B cell (primary cell): ENCODE results near the gene HTT-AS. TPM values are rescaled to one million over a fixed set of nuclear protein-coding genes. Genes with fewer than 3 reads are reported as not detected.
"Not testable (repeated sequence)": the region's sequence is repeated elsewhere in the genome, so short reads cannot be mapped to it uniquely, and the experiment has no call there.

Source experiments
- ATAC-seq: fragments of 200-7000 bp; cut with Tn5 transposase; one replicate; pipeline ENCODE4 v1.10.0; 2021; ENCODE audit warnings: low read depth, mild to moderate bottlenecking, moderate number of reproducible peaks, moderate library complexity
- CTCF ChIA-PET: fragments of 350-600 bp; sonication (Branson Sonifier 250); formaldehyde crosslinking; loops from one replicate; lab custom pipeline; 2021; ENCODE audit warnings: antibody characterized with exemption, inconsistent platforms; lab: Charles Lee
- POLR2A ChIA-PET: fragments of 350-600 bp; sonication (Branson Sonifier 250); formaldehyde crosslinking; loops from one replicate; lab custom pipeline; 2021; ENCODE audit warnings: antibody characterized with exemption; lab: Charles Lee
- DNase-seq: peaks from one replicate; pipeline ENCODE4 v3.0.0; 2013
- H2AFZ ChIP-seq: 2 replicates; pipeline ENCODE4 v1.6.1; 2012; ENCODE audit warnings: mild to moderate bottlenecking, low read depth, low read length; ENCODE audit not compliant: insufficient read depth, poor library complexity, severe bottlenecking
- H3K27ac ChIP-seq, 2 donors: 1 replicate in 1 of 2; 2 replicates in 1 of 2; pipeline ENCODE4 v1.5.1; 2012 to 2013; ENCODE audit warnings: low read length in 2 of 2, mild to moderate bottlenecking in 2 of 2, moderate library complexity in 1 of 2
- H3K27me3 ChIP-seq, 4 experiments: fragments of 200-600 bp in 1 of 4; sonication (generic) in 1 of 4; replicated peaks in 1 of 4; 1 replicate in 2 of 4; 2 replicates in 2 of 4; pipeline versions ENCODE4 v1.6.1 to v1.7.0; 2013 to 2016; ENCODE audit warnings: low read length in 3 of 4, mild to moderate bottlenecking in 2 of 4, mixed read lengths in 1 of 4, moderate library complexity in 1 of 4; ENCODE audit not compliant: insufficient read depth in 4 of 4, control insufficient read depth in 3 of 4; ENCODE audit errors: control extremely low read depth in 1 of 4
- H3K36me3 ChIP-seq, 2 experiments: replicated peaks in 1 of 2; 1 replicate in 1 of 2; 2 replicates in 1 of 2; pipeline versions ENCODE4 v1.6.1 to v1.7.1; 2013; ENCODE audit warnings: low read length in 1 of 2; ENCODE audit not compliant: insufficient read depth in 2 of 2, control insufficient read depth in 1 of 2; ENCODE audit errors: control extremely low read depth in 1 of 2, extremely low read depth in 1 of 2
- H3K4me1 ChIP-seq, 2 donors: fragments of 200-600 bp in 1 of 2; sonication (generic) in 1 of 2; 1 replicate in 1 of 2; 2 replicates in 1 of 2; pipeline versions ENCODE4 v1.5.1 to v1.6.1; 2013 to 2017; ENCODE audit warnings: low read length in 2 of 2; ENCODE audit not compliant: control insufficient read depth in 2 of 2, insufficient read depth in 2 of 2
- H3K4me2 ChIP-seq: replicated peaks from 2 replicates; pipeline ENCODE3; 2012; ENCODE audit warnings: mild to moderate bottlenecking, low read depth, low read length; ENCODE audit not compliant: poor library complexity, severe bottlenecking
- H3K4me3 ChIP-seq, 5 experiments: fragments of 200-600 bp in 1 of 5; sonication (generic) in 1 of 5; 1 replicate in 3 of 5; 2 replicates in 2 of 5; pipeline versions ENCODE4 v1.5.1 to v1.7.0; 2011 to 2016; ENCODE audit warnings: low read length in 4 of 5, mild to moderate bottlenecking in 4 of 5, low read depth in 2 of 5, control low read depth in 1 of 5, moderate library complexity in 1 of 5; ENCODE audit not compliant: insufficient read depth in 1 of 5; ENCODE audit errors: control extremely low read depth in 1 of 5, extremely low read depth in 1 of 5
- H3K79me2 ChIP-seq: fragments of 200-600 bp; sonication (generic); one replicate; pipeline ENCODE4 v1.6.0; 2016; ENCODE audit warnings: low read length; ENCODE audit not compliant: control insufficient read depth, insufficient read depth
- H3K9ac ChIP-seq: fragments of 200-600 bp; sonication (generic); 2 replicates; pipeline ENCODE4 v1.6.1; 2017; ENCODE audit warnings: mild to moderate bottlenecking, low read length, moderate library complexity
- H3K9me3 ChIP-seq, 3 donors: one replicate each; pipeline versions ENCODE4 v1.6.1 to v1.7.1; 2013; ENCODE audit warnings: low read length in 2 of 3; ENCODE audit not compliant: control insufficient read depth in 2 of 3, insufficient read depth in 1 of 3; ENCODE audit errors: control extremely low read depth in 1 of 3
- H4K20me1 ChIP-seq: 2 replicates; pipeline ENCODE4 v1.6.0; 2012; ENCODE audit warnings: mild to moderate bottlenecking, low read length; ENCODE audit not compliant: insufficient read depth, control insufficient read depth, poor library complexity, severe bottlenecking
- H3K27ac Mint-ChIP-seq: one replicate; pipeline ENCODE4 v1.8.0; 2021; ENCODE audit warnings: mixed read lengths
- H3K27me3 Mint-ChIP-seq: one replicate; pipeline ENCODE4 v1.8.0; 2021; ENCODE audit warnings: mixed read lengths
- H3K4me1 Mint-ChIP-seq: one replicate; pipeline ENCODE4 v1.8.0; 2021; ENCODE audit warnings: mixed read lengths
- H3K4me3 Mint-ChIP-seq: one replicate; pipeline ENCODE4 v1.8.0; 2021; ENCODE audit warnings: mixed read lengths
- H3K9me3 Mint-ChIP-seq: one replicate; pipeline ENCODE4 v1.8.0; 2022; ENCODE audit warnings: mixed read lengths; ENCODE audit not compliant: insufficient read depth
- CTCF ChIP-seq: fragments of 200-600 bp; IDR thresholded peaks from one replicate; pipeline ENCODE4 v1.8.0; 2022; ENCODE audit warnings: antibody characterized with exemption, mild to moderate bottlenecking
- EZH2 ChIP-seq: IDR thresholded peaks from 2 replicates; pipeline ENCODE4 v1.6.1; 2012; ENCODE audit warnings: borderline replicate concordance, low read depth, mild to moderate bottlenecking, moderate library complexity, low read length; ENCODE audit not compliant: insufficient read depth, poor library complexity, severe bottlenecking
- WGBS: methylation state at CpG from one replicate; pipeline ENCODE4 v1.1.5; 2013; ENCODE audit warnings: missing lambda C conversion rate; ENCODE audit not compliant: insufficient coverage; 5-methylcytosine and 5-hydroxymethylcytosine counted together
- intact Hi-C: fragments of 100-400 bp; cut with micrococcal nuclease; formaldehyde crosslinking; loops from one replicate; pipeline ENCODE4 v1.10.0; 2022
- polyA plus RNA-seq: library from polyadenylated mRNA; depleted of rRNA; stranded (reverse); fragments of >200 nt; gene quantifications from 2 replicates; pipeline ENCODE4 v1.2.3, GENCODE V29; 2012
- total RNA-seq, 2 donors: library from RNA; stranded (reverse); fragments of 120-200 nt in 1 of 2; gene quantifications; 1 replicate in 1 of 2; 2 replicates in 1 of 2; pipeline versions ENCODE4 v1.2.3 to v1.2.4, GENCODE V29; 2013 to 2022

The HTT-AS gene
- total and polyA plus RNA-seq, 2 donors (not counting 1 experiment from before 2014, with no cell fraction given): 0.84 TPM; not detected in 1

DNA sequence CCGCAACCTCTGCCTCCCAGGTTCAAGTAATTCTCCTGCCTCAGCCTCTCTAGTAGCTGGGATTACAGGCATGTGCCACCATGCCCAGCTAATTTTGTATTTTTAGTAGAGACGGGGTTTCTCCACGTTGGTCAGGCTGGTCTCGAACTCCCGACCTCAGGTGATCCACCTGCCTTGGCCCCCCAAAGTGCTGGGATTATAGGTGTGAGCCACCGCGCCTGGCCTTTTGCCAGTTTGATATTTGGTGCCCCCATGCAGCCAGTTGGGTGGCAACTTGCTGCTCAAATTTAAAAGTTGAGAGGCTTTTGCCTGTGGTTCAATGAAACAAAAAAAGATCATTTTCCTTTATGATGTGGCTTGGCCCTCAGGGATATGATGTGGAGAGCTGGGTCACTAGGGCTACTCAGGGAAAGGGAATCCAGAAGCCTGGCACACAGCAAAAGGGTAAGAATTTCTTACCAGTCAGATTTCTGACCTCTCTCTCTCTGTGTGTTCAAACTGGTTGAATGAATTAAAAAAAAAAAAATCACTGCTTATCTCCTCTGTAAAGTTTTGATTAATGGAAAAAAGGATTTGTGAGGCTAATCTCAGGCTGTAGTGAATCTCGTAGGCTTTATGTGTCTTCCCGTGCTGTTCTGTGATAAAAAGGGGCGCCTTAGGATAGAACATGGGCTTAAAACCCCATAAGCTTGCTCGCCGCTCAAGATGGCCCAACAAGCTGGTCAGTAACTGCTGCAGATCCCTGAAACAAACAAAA, 23.0 kb downstream of the HTT-AS start:
- H3K4me1 Mint-ChIP-seq: peaks cover 16% of the 10 kb centered on the region
- ChIA-PET POLR2A (interaction anchor here (0.7 kb wide), 1 partner anchor 244 kb away, joined by 3 read pairs; no protein-coding TSS in a partner anchor), CTCF (interaction anchor here (0.7 to 1.0 kb wide), 2 partner anchors 13 to 135 kb away, joined by 4 to 6 read pairs; no protein-coding TSS in a partner anchor)
- ATAC-seq, H3K4me3 ChIP-seq, H3K27me3 ChIP-seq, H3K27me3 Mint-ChIP-seq, H3K4me2 ChIP-seq, DNase-seq, intact Hi-C loops, H3K9me3 Mint-ChIP-seq, H3K9ac ChIP-seq, H2AFZ ChIP-seq, H3K27ac ChIP-seq, H3K27ac Mint-ChIP-seq, H4K20me1 ChIP-seq, H3K4me3 Mint-ChIP-seq: not testable (repeated sequence)
- peaks cover 1 to 12% of the 10 kb centered on the region in 2 experiments for H3K36me3 ChIP-seq
- peaks cover 16% of the 10 kb centered on the region for H3K79me2 ChIP-seq
- peaks cover 14 to 25% of the 10 kb centered on the region in 2 donors for H3K4me1 ChIP-seq
- H3K9me3 ChIP-seq: peaks cover 7 to 18% (median 13%) of the 10 kb centered on the region in 3 donors
- 100% methylated on average over 5 of the region's 12 CpGs for WGBS

DNA sequence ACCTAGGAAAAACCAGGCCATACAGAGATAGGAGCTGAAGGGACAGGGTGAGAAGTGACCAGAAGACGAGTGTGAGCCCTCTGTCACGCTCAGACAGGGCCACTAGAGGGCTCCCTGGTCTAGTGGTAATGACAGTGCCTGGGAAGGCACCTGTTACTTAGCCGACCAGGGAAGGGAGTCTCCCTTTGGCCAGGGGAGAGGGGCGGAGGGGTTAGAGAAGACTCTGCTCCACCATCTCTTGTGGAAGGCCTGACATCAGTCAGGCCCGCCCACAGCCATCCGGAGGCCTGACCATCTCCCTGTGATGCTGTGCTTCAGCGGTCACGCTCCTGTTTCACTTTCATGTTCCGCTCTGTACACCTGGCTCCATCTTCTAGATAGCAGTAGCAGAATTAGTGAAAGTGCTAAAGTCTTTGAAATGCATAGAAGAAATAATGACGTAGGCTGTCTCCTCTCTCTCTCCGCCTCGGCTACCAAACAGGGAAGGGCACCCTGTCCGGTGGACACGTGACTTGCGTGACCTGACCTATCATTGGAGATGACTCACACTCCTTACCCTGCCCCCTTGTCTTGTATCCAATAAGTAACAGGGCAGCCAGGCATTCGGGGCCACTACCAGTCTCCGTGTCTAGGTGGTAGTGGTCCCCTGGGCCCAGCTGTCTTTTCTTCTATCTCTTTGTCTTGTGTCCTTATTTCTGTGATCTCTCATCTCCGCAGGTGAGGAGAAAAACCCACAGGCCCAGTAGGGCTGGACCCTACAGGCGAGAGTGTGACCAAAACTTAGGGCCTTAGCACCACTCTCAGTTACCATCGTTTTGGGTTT, 26.7 kb downstream of the HTT-AS start:
- Histone ChIP-seq H2AFZ (peak overlapping the region; percentile 44), H3K4me1 (peaks cover 42 to 61% of the 10 kb centered on the region in 2 donors), H3K27ac (peak overlapping the region; percentile 92 to 97), H3K4me3 (peak overlapping the region in 2 of 5 experiments; percentile 6 to 30), H3K4me2 (peak overlapping the region; percentile 54), H4K20me1 (no peaks in the 10 kb centered on the region), H3K9ac (peak overlapping the region; percentile 48), H3K36me3 (no peaks in the 10 kb centered on the region), H3K27me3 (no peaks in the 10 kb centered on the region), H3K9me3 (peaks cover 0 to 12% (median 5%) of the 10 kb centered on the region in 3 donors), H3K79me2 (peaks cover 12% of the 10 kb centered on the region)
- intact Hi-C loops: loop anchor here (1.0 to 10.0 kb wide), 11 partner anchors 9 to 437 kb away; partner anchors contain the start of genes ADD1, GRK4, HTT and HTT-AS
- WGBS: 28% methylated on average over 12 of the region's 20 CpGs
- Mint-ChIP-seq H3K4me3 (peak overlapping the region; percentile 71), H3K27me3 (no peaks in the 10 kb centered on the region), H3K4me1 (peaks cover 44% of the 10 kb centered on the region), H3K27ac (peak overlapping the region; percentile 91), H3K9me3 (no peaks in the 10 kb centered on the region)
- ATAC-seq (peak; percentile 92), DNase-seq (peak; percentile 95)
- ChIA-PET POLR2A (interaction anchor here (0.6 to 0.8 kb wide), 2 partner anchors 10 to 33 kb away, joined by 3 to 7 read pairs; no protein-coding TSS in a partner anchor), CTCF (interaction anchor here (0.9 to 5.0 kb wide), 5 partner anchors 11 to 59 kb away, joined by 3 to 29 read pairs (median 3); no protein-coding TSS in a partner anchor)
- TF ChIP-seq CTCF (peak; percentile 78), EZH2 (no peak)
